GM19099 (cell line): ENCODE data around the gene CEP20.

Experiments used
- POLR2A ChIP-seq: IDR thresholded peaks from 3 replicates; pipeline ENCODE4 v1.6.1; 2011; ENCODE audit warnings: low read depth; ENCODE audit not compliant: insufficient read length; ENCODE audit errors: extremely low read depth

CEP20 gene

DNA sequence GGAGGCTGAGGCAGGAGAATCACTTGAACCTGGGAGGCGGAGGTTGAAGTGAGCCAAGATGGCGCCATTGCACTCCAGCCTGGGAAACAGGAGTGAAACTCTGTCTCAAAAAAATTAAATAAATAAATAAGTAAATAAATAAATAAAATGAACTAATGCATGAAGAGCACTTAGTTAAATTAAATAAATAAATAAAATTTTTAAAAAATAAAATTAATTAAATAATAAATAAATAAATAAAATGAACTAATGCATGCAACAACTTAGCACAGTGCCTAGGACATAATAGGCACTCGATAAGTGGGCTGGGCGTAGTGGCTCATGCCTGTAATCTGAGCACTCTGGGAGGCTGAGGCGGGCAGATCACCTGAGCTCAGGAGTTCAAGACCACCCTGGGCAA, 15.6 kb upstream of the CEP20 start:
- TF ChIP-seq POLR2A, result no peak

GRCh38 chr16:15900901-15901500, 12.6 kb upstream of the CEP20 start:
- TF ChIP-seq POLR2A, result no peak

DNA sequence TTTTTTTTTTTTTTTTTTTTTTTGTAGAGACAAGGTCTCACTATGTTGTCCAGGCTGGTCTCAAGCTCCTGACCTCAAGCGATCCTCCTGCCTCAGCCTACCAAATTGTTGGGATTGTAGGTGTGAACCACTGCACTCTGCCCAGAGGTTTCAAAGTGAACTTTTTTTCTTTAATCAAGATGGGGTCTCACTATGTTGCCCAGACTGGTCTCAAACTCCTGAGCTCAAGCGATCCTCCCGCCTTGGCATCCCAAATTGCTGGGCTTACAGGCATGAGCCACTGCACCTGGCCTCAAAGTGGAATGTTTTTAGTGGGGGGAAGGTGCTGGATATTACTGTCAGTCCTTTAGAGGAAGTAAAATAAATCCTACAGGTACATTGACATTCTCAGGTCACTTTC, 12.0 kb upstream of the CEP20 start:
- no peak for TF ChIP-seq POLR2A

DNA sequence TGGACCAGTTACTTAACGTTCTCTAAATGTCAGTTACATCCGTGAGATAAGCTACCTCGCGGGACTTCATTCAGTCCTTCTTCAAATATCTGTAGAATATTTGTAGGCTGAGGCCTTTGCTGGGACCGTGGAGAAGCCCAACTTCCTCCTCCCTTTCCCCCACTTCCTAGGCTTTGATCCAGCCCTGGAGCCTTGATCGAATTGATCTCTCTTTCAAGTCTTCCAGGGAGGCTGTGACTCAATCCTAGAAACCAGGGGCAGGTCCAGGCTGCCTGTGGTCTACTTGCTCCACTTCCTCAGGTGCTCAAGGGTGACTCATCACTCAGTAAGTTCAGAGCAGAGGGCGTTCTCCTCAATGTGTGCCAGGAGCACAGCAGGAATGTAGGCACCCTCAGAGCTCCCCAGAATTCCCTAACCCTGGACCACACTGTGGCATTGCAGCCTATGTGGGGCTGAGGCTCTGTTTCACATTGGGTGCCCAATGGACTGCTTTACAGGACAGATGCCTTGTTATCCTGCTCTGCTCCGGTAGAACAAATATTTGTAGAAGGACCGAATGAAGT, 11.2 kb upstream of the CEP20 start:
- no peak for TF ChIP-seq POLR2A

DNA sequence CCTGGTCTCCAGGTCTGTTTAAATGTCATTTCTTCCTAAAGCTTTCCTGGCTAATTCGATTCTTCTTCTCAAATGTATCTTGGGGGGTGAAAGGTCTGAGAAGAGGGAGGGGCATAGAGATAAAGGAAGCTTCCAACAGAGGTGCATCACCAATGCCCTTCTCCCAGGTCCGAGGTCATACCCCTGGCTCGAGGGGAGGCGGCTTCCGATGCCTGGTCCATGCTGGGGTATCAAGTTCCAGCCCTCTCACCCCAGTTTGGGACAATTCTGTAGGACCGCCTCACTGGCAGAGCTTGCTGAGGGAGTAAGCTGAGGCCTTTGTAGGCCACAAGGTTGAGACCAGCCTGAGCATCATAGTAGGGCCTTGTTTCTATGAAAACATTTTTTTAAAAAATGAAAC, 10.3 kb upstream of the CEP20 start:
- TF ChIP-seq POLR2A, result no peak

- TF ChIP-seq POLR2A, result no peak
Measured at GRCh38 chr16:15897834-15898254, 9.4 kb upstream of the CEP20 start.

DNA sequence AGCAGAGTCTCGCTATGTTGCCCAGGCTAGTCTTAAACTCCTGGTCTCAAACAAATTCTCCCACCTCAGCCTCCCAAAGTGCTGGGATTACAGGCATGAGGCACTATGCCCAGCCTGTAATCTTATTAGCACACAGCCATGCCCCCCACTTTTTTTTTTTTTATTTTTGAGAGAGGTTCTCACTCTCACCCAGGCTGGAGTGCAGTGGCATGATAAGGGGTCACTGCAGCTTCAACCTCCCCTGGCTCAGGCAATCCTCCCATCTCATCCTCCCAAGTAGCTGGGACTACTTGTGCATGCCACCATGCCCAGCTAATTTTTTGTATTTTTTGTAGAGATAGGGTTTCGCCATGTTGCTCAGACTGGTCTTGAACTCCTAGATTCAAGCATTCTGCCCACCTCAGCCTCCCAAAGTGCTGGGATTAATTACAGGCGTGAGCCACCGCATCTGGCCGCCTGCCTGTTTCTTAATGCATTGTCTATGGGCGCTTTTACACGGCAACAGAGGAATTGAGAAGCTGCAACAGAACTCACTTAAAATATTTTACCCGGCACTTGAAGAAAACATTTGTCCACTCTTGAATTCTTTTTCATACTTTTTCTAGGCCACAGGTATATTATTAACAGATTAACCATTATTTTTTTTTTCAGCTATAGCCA, 8.8 kb upstream of the CEP20 start:
- no peak for TF ChIP-seq POLR2A

- TF ChIP-seq POLR2A, result no peak
Measured at GRCh38 chr16:15894571-15895374, 6.4 kb upstream of the CEP20 start.

GRCh38 chr16:15891508-15891907, 3.1 kb upstream of the CEP20 start:
- TF ChIP-seq POLR2A, result no peak

DNA sequence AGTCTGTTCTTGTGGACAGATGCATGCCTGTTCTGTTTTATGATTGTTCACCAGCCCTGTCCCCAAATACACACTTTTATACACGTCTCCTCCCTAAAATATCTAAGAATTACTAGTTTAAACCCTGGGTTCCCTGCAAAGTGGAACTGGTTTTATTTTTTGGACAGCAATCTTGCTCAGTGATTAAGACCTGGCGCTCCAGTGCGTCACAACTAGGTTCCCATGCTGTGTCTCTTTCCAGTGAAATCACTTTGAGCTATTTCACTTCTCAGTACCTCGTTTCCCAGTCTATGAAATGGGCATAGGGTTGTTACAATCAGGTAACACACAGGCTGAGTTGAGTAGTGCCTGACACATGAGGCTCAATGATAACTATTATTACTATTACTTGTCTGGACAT, 1.1 kb downstream of the CEP20 start:
- TF ChIP-seq POLR2A, result no peak

- TF ChIP-seq POLR2A, result no peak
Measured at GRCh38 chr16:15886078-15886477, 2.3 kb downstream of the CEP20 start.

GRCh38 chr16:15885560-15886001, 2.8 kb downstream of the CEP20 start:
- no peak for TF ChIP-seq POLR2A

GRCh38 chr16:15882563-15882962, 5.8 kb downstream of the CEP20 start:
- no peak for TF ChIP-seq POLR2A

- TF ChIP-seq POLR2A, result no peak
Measured at GRCh38 chr16:15881794-15882379, 6.5 kb downstream of the CEP20 start.

- TF ChIP-seq POLR2A, result no peak
Measured at GRCh38 chr16:15880434-15881308, 7.7 kb downstream of the CEP20 start.

- no peak for TF ChIP-seq POLR2A
Measured at GRCh38 chr16:15879255-15879811, 9.1 kb downstream of the CEP20 start.
